OCI-LY7 (cell line): ENCODE measurements around the gene SLC32A1. TPM values are rescaled to one million over a fixed set of nuclear protein-coding genes. Genes with fewer than 3 reads are reported as not detected.

Experiments used
- BruUV-seq: library from RNA; stranded (reverse); fragments of 400-500 nt; replicated peaks from 2 replicates; lab custom pipeline; 2021; lab: Mats Ljungman, UMichigan
- CTCF ChIA-PET: fragments of 300-600 bp; sonication (Branson Sonifier 250); formaldehyde crosslinking; loops from one replicate; lab custom pipeline; 2022; ENCODE audit warnings: antibody characterized with exemption; ENCODE audit not compliant: unreplicated experiment; lab: Charles Lee
- POLR2A ChIA-PET: fragments of 300-600 bp; sonication (Branson Sonifier 250); formaldehyde crosslinking; loops from one replicate; lab custom pipeline; 2022; ENCODE audit warnings: antibody characterized with exemption; lab: Charles Lee
- DNase-seq: peaks from one replicate; pipeline ENCODE4 v3.0.0-alpha.2; 2015; ENCODE audit warnings: low spot score
- H2AFZ ChIP-seq: fragments of 200-600 bp; sonication (generic), shearing (Covaris generic); 2 replicates; pipeline ENCODE4 v1.6.1; 2014; ENCODE audit warnings: mild to moderate bottlenecking, antibody characterized with exemption, low read length, moderate library complexity
- H3K27ac ChIP-seq: fragments of 200-600 bp; sonication (generic); 2 replicates; pipeline ENCODE4 v1.5.1; 2014; ENCODE audit warnings: mixed run types, low read depth, mild to moderate bottlenecking, moderate library complexity, low read length, inconsistent platforms; ENCODE audit not compliant: poor library complexity, severe bottlenecking
- H3K36me3 ChIP-seq: fragments of 200-600 bp; sonication (generic); 2 replicates; pipeline ENCODE4 v1.6.1; 2014; ENCODE audit warnings: mild to moderate bottlenecking, antibody characterized with exemption, low read length, moderate library complexity, mixed read lengths; ENCODE audit not compliant: insufficient read depth
- H3K4me1 ChIP-seq: fragments of 200-600 bp; sonication (generic); 2 replicates; pipeline ENCODE4 v1.5.1; 2014; ENCODE audit warnings: mild to moderate bottlenecking, low read length; ENCODE audit not compliant: insufficient read depth, poor library complexity, severe bottlenecking
- H3K4me2 ChIP-seq: fragments of 200-600 bp; sonication (generic); 2 replicates; pipeline ENCODE4 v1.6.1; 2014; ENCODE audit warnings: mild to moderate bottlenecking, low read length
- H3K4me3 ChIP-seq: fragments of 200-600 bp; sonication (generic); 2 replicates; pipeline ENCODE4 v1.5.1; 2014; ENCODE audit warnings: mild to moderate bottlenecking, low read depth, low read length; ENCODE audit not compliant: poor library complexity, severe bottlenecking
- H3K79me2 ChIP-seq: fragments of 200-600 bp; sonication (generic); 2 replicates; pipeline ENCODE4 v1.6.1; 2016; ENCODE audit warnings: low read depth, mild to moderate bottlenecking, low read length, moderate library complexity, mixed read lengths; ENCODE audit not compliant: insufficient read depth
- H3K9me2 ChIP-seq: fragments of 200-600 bp; sonication (generic); 2 replicates; pipeline ENCODE4 v1.6.1; 2016; ENCODE audit warnings: mild to moderate bottlenecking, low read length, mixed read lengths; ENCODE audit not compliant: insufficient read depth
- H3K9me3 ChIP-seq: fragments of 200-600 bp; sonication (generic); 2 replicates; pipeline ENCODE4 v1.6.1; 2014; ENCODE audit warnings: mild to moderate bottlenecking, mixed run types, low read length, mixed read lengths
- H4K20me1 ChIP-seq: fragments of 200-600 bp; sonication (generic); 2 replicates; pipeline ENCODE4 v1.6.1; 2014; ENCODE audit warnings: mild to moderate bottlenecking, antibody characterized with exemption, low read length, moderate library complexity, mixed read lengths; ENCODE audit not compliant: insufficient read depth
- EZH2phosphoT487 ChIP-seq: fragments of 200-600 bp; sonication (generic); IDR thresholded peaks from 2 replicates; pipeline ENCODE4 v1.6.1; 2018; ENCODE audit warnings: low read depth, borderline replicate concordance, mild to moderate bottlenecking, mixed run types, antibody characterized with exemption, low read length, moderate library complexity, mixed read lengths
- intact Hi-C: fragments of 100-400 bp; cut with micrococcal nuclease; formaldehyde crosslinking; loops from one replicate; pipeline ENCODE4 v1.10.0; 2022; ENCODE audit not compliant: unreplicated experiment
- total RNA-seq, 2 experiments: library from RNA; depleted of rRNA in 1 of 2; stranded (reverse); fragments of >200 nt in 1 of 2; shearing (Covaris generic) in 1 of 2; gene quantifications; 2 replicates each; pipeline ENCODE4 v1.2.3, GENCODE V29; 2014 to 2022
- TF ChIP-seq, protein P1 (sequence below): fragments of 200-600 bp; sonication (generic); conservative IDR thresholded peaks from 2 replicates; pipeline ENCODE4 v1.5.1; 2014; ENCODE audit warnings: mild to moderate bottlenecking, antibody characterized with exemption, low read length, moderate library complexity, mixed read lengths

The SLC32A1 gene
- total RNA-seq, 2 experiments from 2014 or later = not detected

DNA sequence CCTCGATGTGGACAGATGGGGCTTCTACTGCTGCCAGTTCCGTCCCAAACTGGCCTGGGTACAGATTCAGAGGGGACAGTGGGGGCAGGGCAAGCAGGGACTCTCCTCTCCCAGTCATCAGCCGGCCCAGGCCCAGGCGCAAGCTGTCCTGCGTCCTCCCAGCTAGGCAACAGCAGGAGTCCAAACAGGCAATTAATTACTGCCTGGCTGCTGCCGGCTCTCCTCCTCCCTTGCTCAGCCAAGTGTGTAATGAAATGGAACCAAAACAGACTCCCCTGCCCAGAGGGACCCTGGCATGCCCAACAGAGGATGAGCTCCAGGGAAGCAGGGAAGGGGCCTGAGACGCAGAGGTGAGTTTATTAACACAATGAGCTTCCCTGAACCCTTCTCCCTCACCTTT, 17.8 kb upstream of the SLC32A1 start:
- Histone ChIP-seq H3K4me1 (no peaks in the 10 kb centered on the region), H4K20me1 (no peaks in the 10 kb centered on the region), H3K27ac (no peak overlapping the region), H3K4me2 (no peak overlapping the region), H3K4me3 (no peak overlapping the region), H3K79me2 (no peaks in the 10 kb centered on the region), H2AFZ (no peak overlapping the region), H3K9me2 (no peaks in the 10 kb centered on the region), H3K9me3 (no peaks in the 10 kb centered on the region), H3K36me3 (no peaks in the 10 kb centered on the region)
- no peak for TF ChIP-seq EZH2phosphoT487
- TF ChIP-seq, protein P1, sequence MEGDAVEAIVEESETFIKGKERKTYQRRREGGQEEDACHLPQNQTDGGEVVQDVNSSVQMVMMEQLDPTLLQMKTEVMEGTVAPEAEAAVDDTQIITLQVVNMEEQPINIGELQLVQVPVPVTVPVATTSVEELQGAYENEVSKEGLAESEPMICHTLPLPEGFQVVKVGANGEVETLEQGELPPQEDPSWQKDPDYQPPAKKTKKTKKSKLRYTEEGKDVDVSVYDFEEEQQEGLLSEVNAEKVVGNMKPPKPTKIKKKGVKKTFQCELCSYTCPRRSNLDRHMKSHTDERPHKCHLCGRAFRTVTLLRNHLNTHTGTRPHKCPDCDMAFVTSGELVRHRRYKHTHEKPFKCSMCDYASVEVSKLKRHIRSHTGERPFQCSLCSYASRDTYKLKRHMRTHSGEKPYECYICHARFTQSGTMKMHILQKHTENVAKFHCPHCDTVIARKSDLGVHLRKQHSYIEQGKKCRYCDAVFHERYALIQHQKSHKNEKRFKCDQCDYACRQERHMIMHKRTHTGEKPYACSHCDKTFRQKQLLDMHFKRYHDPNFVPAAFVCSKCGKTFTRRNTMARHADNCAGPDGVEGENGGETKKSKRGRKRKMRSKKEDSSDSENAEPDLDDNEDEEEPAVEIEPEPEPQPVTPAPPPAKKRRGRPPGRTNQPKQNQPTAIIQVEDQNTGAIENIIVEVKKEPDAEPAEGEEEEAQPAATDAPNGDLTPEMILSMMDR = no peak
- no peak for DNase-seq
- ChIA-PET POLR2A (no interaction called here), CTCF (no interaction called here)
- no TSS peak for BruUV-seq
- intact Hi-C loops = no loop called here

DNA sequence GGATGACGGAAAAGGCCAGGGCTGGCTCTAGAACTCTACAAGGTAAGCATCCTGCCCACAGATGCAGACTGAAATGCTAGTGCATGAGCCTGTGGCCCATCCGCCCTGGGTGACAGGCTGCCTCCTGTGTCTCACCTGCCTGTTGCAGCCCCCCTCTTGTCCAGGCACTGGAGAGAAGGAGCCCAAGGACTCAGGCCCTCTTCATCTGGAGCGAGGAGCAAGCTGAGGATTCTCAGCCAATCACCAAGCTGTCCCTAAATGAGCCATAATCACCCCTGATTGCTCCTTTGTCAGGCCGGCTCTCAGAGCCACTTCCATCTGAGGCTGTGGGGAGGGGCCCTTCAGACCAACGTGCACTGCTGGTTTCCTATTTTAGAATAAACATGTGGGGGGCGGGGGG, 10.0 kb upstream of the SLC32A1 start:
- no peaks in the 10 kb centered on the region for H3K36me3 ChIP-seq
- no peak overlapping the region for H3K27ac ChIP-seq
- BruUV-seq = no TSS peak
- DNase-seq = no peak
- H3K79me2 ChIP-seq = no peaks in the 10 kb centered on the region
- H3K9me2 ChIP-seq = no peaks in the 10 kb centered on the region
- H3K4me1 ChIP-seq = no peaks in the 10 kb centered on the region
- intact Hi-C loops = no loop called here
- no peaks in the 10 kb centered on the region for H3K9me3 ChIP-seq
- TF ChIP-seq EZH2phosphoT487 = no peak
- TF ChIP-seq, protein P1 = no peak
- H4K20me1 ChIP-seq = no peaks in the 10 kb centered on the region
- no peak overlapping the region for H2AFZ ChIP-seq
- POLR2A ChIA-PET = no interaction called here
- H3K4me2 ChIP-seq = no peak overlapping the region
- CTCF ChIA-PET = no interaction called here
- no peak overlapping the region for H3K4me3 ChIP-seq

DNA sequence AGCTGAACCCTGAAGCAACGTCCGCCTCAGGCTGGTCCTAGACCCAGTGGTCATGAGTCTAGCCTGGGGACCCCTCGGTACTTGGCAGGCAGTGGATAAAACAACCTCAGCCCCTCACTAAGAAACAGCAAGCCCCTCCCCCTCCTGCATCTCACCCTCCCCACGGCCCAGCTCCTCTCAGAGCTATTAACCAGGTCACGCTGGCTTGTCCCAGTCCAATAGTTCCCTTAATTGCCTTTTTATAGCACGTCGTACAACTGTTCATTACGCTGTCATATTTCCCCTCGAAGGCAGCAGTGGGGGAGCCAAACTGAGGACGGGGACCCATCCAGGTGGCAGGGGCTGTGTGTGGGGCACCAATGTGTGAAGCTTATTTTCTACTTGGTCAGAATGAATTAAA, 8.6 kb upstream of the SLC32A1 start:
- ChIA-PET CTCF (no interaction called here), POLR2A (interaction anchor here (0.5 to 1.1 kb wide), 2 partner anchors 16 to 48 kb away, joined by 3 read pairs; no protein-coding TSS in a partner anchor)
- H3K79me2 ChIP-seq = no peaks in the 10 kb centered on the region
- TF ChIP-seq, protein P1 = no peak
- TF ChIP-seq EZH2phosphoT487 = no peak
- no peaks in the 10 kb centered on the region for H3K9me2 ChIP-seq
- no peaks in the 10 kb centered on the region for H3K9me3 ChIP-seq
- no peaks in the 10 kb centered on the region for H3K36me3 ChIP-seq
- H3K4me2 ChIP-seq = no peak overlapping the region
- intact Hi-C loops = no loop called here
- H3K27ac ChIP-seq = no peak overlapping the region
- no peaks in the 10 kb centered on the region for H3K4me1 ChIP-seq
- no peak for DNase-seq
- no peaks in the 10 kb centered on the region for H4K20me1 ChIP-seq
- no peak overlapping the region for H2AFZ ChIP-seq
- no peak overlapping the region for H3K4me3 ChIP-seq
- no TSS peak for BruUV-seq
